Ammon's horn (tissue), 1 donor: Measurements from ENCODE around the gene EXOC6.
"Not testable (repeated sequence)": the region's sequence is repeated elsewhere in the genome, so short reads cannot be mapped to it uniquely, and the experiment has no call there.

ENCODE experiments used
- DNase-seq: peaks from one replicate; pipeline ENCODE4 v3.0.0-alpha.2; 2016; ENCODE audit warnings: low spot score

Gene EXOC6

DNA sequence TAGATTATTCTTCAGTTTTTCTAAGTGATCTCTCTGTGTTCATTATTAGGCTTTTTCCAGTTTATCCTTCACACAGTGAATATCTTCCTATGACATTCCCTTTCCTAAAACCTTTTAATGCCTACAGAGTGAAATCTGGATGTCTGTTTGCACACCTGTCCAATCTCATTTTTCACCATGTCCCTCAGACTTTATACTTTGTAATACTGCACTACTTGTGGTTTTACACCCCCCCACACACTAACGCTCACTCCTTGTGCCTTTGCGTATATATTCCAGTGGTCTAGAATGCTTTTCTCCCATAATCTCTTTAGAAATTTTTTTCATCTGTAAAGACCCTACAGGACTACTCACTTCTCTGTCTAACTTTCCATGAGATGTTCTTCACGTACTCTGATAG lies 98.2 kb downstream of the EXOC6 start:
- no peak for DNase-seq

DNA sequence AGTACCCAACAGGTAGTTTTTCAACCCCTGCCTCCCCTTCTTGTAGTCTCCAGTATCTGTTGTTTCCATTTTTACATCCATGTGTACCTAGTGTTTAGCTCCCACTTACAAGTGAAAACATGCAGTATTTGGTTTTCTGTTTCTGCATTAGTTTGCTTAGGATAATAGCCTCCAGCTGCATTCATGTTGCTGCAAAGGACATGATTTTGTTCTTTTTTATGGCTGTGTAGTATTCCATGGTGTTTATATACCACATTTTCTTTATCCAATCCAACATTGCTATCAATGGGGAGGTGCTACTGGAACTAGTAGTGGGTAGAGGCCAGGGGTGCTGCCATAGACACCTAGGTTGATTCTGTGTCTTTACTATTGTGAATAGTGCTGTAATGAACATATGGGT lies 104.3 kb downstream of the EXOC6 start:
- not testable (repeated sequence) for DNase-seq

DNA sequence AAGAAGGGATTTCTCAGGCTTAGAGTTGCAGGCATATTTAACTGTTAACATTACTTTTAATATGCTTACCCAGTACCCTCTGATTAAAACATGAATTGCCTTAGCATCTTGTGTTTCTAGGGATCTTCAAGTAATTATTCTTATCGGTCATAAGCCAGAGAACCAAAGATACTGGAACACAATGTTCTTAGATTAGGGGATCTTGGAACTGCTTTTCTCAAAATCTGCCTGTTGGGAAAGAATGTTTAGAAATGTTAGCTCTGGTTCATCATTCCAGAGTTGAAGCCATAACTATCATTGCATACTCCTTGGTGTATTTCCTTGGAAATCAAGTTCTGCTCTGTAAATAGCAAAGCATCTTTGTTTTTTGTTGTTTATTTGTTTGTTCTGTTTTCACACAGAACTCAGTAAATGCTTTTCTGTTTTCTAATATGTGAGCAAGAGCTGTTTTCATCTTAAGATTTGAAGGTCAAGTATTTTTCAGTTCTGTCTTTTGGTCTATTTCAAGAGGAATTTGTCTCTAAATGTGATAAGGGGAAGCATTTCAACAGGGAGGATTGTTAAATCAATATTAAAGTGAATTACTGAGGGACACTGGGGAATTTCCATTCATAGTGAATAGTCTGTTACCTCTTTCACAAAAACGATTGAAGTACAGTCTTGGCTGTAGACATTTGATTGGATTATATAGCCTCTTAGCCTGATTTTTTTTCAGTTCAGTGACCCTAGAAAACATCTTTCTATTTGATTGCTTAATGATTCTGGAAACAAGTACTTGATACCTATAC lies 109.1 kb downstream of the EXOC6 start:
- no peak for DNase-seq

DNA sequence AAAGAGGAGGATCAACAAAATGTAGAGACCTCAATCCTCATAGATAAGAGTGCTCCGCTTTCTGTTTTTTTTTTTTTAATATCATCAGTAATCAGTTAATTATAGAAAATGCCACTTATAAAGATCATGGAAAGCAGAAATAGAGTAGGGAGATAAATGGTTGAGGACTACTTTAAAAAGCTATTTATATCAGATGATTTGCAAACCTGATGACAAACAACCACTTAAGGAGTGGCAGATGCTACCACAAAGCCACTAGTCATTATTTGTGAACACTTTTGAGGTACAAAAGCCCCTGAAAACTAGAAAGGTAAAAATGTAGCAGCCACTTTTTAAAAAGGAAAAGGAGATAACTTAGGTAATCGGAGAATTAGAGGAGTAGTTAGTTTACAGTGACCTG lies 113.3 kb downstream of the EXOC6 start:
- no peak for DNase-seq

DNA sequence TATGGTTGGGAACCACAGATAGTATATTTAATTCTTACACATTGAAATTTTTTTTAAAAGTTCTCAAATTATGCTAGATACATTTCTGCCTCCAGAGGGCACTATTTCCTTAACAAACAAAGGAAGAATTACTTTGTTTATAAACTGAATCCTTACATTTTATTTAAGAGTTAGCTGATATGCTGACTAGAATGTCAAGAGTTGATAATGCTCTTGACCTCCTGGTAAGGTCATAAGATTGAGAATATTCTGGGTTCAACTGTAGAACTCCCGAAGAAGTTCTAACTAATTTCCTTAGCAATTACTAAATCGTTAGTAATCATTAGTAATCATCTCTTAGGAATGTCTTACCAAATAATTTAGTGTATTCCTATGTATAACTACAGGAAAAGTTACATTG lies 117.0 kb downstream of the EXOC6 start:
- no peak for DNase-seq

DNA sequence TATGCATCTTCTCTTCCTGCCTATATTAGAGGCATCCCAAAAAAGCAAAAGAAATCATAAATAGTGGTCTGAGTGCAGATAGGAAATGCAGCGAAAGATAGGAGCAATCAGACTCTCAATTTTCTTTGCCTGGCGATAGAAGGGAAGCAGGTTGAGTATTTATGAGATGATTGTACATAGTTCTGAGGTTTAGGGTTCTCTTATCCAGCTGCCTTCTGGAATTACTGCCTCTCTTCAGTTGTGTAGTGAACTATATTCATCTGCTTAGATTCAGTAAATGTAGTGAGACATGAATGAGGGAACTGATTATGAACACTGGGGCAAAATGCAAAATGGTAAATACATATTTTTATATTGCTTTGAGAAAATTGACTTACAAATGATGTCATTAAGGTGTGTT lies 119.3 kb downstream of the EXOC6 start:
- no peak for DNase-seq

DNA sequence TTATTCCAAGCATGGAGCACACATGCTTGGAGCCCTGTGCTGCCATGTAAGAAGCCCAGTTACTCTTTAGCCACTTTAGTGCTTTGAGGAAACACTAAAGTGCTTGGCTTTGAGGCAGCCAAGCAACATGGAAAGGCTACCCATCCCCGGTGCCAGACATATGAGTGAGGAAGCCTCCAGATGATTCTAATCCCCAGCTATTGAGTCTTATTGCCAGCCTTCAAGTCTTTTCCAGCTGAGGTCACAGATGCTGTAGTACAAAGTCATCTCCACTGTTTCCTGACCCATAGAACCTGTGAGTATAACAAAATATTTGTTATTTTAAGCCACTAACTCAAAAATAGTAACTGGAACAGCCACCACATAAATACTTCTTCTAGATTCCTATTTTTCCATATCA lies 120.8 kb downstream of the EXOC6 start:
- DNase-seq = no peak

DNA sequence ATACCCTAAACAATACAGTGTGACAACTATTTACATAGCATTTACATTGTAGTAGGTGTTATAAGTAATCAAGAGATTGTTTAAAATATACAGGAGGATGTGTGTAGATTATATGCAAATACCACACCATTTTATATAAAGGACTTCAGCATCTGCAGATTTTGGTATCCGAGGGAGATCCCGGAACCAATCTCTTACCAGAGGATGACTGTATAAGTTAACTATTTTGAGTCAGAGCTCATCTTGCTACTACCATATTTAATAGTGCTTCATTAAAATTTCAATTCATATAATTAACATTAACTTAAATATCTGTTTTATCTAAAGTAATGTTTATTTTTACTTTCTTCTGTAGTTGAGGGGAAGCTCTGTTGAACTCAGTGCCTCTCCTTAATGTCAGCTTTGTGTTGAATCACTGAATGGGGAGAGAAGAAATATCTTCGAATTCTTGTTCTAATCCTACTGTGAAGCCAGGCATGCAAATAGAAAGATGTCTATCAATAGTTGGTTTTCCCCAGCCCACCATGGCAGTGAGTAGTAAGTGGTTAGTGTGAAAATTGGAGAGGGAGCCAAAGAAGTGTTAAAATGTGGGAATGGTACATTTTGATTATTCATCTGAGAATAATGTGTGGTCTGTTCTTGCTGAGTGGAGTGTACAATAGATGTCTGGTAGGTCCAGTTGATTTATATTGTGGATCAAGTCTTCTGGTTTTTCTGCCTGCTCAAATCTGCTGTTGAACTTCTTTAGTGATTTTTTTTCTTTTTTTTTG lies 122.2 kb downstream of the EXOC6 start:
- DNase-seq = no peak

DNA sequence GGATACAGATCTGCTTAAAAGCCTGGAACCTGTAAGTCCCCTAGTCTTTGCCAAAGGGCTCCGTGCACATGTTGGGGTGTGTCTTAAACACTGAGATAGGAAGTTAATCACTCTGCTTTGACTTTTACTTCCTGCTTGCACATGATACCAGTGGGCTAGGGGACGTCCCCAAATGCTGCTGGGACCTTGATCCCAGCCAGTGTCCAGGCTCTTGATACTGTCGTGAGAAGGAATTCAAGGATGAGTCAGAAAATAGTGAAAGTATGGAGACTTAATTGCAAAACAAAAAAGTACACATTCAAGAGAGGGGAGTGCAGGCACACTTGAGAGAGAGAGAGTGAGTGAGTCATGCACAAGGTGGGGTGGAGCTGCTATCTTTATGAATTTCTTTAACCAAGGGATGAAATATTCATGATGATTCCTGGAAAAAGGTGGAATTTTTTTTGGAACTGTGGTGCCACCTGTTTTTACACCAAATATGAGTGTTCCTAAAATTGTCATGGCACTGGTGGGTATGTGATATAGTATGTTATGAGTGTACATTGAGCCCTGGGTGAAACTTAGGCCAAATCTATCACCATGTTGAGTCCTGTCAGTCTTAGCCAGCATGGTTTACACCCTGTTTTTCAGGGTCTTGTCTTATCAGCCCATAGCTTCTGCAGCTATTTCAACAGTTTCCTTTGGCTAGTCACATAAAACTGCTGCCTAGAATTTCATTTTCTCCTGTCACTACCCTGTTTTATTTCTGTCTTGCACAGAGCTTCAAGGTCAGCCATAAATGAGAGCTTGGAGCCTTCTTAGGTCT lies 123.9 kb downstream of the EXOC6 start:
- DNase-seq = no peak

DNA sequence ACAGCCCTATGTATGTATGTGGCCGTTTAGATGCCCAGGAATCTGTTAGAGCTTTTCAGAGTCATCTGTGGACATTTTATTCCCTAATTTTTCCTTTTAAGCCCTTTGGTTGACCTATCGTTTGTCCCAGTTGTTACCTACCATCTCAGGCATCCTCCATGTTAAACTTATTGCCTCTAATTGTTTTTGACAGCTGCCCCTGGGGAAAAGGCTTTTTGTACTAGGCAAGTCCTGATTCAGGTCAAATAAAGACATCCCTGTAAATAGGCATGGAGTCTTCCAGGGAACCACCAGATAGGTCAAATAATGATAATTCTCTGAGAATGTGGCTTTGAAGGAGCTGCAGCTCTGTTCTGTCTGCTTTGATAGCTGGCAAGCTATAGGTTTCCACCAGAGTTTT lies 124.6 kb downstream of the EXOC6 start:
- no peak for DNase-seq

DNA sequence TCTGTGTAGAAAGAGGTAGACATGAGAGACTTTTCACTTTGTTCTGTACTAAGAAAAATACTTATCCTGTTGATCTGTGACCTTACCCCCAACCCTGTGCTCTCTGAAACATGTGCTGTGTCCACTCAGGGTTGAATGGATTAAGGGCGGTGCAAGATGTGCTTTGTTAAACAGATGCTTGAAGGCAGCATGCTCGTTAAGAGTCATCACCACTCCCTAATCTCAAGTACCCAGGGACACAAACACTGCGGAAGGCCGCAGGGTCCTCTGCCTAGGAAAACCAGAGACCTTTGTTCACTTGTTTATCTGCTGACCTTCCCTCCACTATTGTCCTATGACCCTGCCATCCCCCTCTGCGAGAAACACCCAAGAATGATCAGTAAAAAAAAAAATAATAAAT lies 128.0 kb downstream of the EXOC6 start:
- not testable (repeated sequence) for DNase-seq

DNA sequence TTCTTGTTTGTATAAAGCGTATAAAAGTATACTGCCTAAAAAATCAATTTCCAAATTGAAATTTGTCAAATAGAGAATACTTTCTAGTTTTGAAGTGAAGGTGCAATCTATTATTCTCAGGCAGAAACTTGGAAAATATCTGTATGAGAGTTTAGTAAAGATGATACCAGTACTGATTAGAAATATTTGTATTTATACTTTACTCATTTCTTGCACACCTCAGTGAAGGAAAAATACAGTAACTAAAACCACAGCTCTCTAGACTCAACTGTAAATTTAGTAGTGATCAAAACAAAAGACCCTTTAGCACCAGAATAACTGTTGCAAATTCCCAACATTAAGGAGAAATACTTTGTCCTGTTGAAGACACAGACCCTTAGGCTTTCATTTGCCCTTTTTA lies 140.9 kb downstream of the EXOC6 start:
- DNase-seq = no peak

DNA sequence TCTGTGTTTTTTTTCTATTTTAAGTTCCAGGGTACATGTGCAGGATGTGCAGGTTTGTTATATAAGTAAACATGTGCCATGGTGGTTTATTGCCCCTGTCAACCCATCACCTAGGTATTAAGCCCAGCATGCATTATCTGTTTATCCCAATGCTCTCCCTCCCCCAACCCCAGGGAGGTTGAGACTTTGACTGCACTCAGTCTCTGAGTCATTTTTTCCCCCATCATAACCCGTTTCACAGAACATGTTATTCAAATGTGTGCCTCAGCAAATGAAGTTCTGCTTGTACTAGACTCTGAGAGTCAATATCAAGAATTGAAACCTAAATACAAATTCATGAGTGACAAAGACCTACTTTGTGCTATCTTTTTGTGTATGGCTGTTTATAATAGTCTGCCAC lies 142.3 kb downstream of the EXOC6 start:
- DNase-seq = no peak

DNA sequence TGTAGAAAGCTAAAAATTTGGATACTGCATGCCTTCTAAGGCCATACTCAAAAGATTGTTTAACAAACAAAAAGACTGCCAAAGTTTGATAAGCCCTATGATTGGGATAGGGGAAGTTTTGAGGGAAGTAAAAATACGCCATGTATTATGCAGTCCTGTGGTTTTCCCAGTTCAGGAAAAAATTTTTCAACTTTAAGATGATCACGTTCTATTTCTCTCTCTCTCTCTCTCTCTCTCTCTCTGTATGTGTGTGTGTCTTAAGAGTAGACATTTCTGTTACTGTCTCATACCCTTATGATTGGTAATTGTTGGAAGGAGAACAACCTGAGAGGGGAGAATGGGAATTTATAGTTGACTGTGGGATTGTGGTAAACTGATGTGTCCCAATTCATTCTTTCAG lies 143.2 kb downstream of the EXOC6 start:
- DNase-seq = no peak

DNA sequence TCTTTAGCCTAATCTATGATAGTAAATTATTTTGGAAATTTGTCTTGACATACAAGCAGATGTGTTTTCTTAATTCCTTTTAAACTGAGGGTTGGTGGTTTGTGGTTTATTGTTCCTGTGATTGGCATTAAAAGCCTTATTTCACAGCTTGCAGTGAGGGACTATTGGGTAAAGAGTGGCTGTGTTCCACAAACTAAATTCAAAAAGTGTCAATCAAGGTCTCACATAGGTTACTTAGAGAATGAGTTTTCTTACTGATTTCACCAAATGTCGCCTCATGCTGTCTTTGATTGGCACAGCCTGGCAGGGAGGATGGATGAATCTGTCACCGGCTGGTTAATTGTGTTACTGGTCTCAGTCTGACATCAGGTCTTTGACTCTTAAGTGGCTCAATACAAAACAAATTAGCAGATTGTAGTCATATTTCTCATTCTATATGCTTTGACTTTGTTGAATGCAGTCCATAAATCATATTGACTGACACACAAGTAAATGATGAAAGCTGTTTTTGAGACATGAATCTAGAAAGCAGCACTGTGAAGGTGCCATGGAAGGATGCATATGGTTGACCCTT lies 145.5 kb downstream of the EXOC6 start:
- DNase-seq = no peak

DNA sequence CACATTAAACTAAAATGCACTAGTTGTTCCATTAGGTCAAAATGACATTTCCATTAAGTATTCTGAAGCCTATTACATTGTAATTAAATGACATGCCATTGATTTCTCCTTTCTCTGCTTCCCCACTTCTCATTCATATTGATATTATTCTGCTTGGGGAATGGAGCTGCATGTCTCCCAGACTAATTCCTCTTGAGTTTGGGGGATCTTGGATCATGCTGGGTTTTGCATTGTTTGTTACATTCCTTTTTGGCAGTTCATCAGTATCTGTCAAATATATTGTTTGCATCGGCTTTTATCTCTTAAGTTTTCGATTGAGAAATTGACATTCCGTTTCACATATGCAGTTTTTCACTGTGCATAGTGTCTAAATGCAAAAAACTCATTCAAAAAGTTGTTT lies 147.2 kb downstream of the EXOC6 start:
- no peak for DNase-seq

DNA sequence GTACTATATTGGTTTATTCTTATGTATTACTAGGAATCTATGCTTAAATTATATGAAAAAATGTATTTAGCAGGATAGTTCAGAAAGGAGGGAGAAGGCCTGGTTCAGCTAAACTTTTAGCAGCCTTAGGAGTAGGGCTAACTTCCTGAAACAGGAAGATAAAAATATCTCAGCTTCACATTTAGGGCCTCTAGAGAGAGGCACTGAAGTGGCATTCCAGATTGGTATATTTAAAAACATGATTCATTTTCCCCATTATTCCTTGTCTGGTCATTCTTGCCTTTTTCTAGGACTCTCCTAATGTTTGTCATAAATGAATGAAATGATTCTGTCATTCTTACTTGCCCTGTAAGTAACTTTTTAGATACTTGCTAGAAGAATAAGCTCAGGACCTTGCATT lies 149.3 kb downstream of the EXOC6 start:
- no peak for DNase-seq

DNA sequence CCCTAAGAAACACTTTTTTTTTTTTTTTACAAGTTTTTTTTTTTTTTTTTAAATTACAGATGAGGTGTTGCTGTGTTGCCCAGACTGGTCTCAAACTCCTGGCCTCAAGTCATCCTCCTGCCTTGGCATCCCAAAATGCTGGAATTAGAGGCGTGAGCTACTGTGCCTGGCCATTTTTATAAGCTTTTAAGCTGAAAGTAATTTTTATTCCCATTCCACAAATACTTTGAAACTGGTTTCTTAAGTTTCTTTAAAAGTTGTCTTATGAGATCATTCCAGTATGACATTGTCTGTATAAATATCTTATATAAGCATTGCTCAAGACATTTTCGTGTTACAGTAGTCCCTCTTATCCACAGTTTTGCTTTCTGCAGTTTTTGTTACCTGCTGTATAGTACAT lies 150.9 kb downstream of the EXOC6 start:
- DNase-seq = no peak

DNA sequence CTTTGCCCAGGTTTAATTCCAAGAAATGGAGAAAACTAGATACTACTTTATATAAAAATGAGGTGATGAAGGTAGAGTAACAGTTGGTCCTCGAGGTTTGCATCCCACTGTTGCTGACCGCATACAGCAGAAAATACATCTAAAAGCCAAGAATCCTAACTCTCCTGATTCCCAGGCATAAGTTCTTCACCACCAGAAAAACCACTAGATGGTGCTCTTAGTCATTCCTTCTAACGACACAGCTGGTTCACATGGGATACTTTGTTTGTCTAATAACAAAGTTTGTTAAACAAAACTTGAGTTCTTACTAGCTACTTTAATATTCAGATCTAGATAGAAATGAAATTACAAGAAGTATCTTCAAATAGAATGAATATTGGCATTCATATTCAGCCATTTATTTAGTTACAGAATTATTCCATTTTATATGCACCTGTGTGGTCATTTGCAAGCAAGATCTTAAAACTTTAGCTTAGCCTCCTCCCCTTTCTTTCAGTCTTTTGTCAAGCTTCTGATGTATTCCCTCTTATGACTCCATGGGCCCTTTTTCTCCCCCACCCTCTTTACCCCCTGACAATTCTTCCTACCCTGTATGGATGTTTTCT lies 158.2 kb downstream of the EXOC6 start:
- peak; percentile 46 for DNase-seq

DNA sequence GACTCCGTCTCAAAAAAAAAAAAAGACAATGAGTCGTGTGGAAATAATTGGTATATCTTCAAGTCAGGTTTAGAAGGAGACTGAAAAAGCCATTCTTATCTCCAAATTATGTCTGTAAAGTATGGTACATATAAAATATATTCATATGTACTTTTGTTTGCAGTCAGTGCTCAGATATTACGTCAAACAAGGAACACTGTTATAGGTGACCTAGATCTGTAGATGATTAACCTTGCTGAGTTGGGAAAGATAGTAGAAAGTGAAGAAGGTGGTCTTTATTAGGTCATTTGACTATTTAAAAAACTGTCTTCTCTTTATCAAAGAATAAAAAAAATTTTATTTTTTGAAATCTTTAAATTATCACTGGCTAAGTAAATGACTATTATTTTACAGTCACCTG lies 167.4 kb downstream of the EXOC6 start:
- DNase-seq = no peak

DNA sequence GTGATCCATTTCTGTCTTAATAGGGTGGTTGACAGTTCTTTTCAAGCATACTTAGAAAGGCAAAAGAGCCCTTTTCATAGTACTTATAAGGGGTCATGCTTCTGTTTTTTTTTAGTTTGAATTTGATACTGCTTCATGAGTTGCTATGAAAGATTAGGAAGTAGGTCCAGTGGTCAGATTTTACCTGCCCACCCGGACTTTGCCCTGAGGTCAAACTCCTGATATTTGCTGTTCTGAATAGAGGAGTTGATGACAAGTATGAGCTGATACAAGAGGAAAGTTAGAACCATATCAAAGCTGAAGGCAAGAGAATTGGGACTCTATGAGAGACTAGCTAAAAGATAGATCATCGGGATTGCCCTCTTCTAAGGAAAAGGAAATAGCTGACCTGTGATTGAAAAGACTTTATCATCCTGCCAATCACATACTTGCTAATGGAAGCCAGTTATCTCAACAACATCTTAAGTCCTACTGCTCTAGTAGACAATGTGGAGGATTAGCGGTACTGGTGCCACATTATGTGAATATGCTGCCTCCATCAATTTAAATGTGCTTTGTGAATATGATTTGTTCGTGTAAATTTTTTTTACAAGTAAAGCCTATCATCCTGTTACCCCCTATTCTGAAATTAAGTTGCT lies 174.8 kb downstream of the EXOC6 start:
- no peak for DNase-seq

DNA sequence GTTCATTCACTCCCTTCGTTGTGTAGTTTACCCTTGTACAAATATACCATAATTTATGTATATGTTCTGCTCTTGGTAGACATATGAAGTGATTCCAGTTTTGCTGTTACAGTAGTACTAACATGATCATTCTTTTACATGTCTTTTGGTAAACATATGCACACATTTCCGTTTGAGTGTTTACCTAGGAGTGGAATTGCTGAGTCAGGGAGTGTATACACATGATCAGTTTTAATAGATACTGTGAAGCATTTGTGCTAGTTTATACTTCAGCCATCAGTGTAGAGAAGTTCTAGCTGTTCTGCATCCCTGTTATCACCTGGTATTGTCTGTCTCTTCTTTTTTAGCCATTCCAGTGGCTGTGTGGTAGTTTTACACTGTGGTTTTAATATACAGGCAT lies 177.8 kb downstream of the EXOC6 start:
- no peak for DNase-seq
